IPS-18c (cell line): Measurements from ENCODE around the gene P3R3URF.

ENCODE experiments used
- H3K4me3 ChIP-seq: 2 replicates; pipeline ENCODE4 v1.7.0; 2013; ENCODE audit warnings: low read depth, mild to moderate bottlenecking, low read length, moderate library complexity; ENCODE audit not compliant: insufficient read depth
- H3K9me3 ChIP-seq: one replicate; pipeline ENCODE4 v1.6.1; 2013; ENCODE audit warnings: mild to moderate bottlenecking, low read length, moderate library complexity; ENCODE audit not compliant: control insufficient read depth, insufficient read depth

P3R3URF gene

DNA sequence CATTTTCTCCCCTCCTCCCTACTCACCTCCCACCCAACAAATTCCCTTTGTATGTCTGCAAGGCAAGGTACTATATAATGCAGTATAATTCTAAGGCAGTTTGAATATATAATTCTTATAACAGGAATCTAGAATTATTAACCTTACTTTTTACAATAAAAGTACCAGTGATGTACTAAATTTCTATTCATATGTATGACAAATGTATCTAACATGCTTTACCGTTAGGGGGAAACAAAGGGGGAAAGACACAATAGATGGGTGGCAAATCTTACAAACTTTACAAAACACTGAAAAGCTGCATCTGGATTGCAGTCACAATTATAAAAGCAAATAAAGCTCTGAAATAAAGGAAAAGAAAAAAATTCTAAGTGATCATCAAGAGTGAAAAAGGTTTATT lies 46.2 kb downstream of the P3R3URF start:
- Histone ChIP-seq H3K4me3 (no peak overlapping the region), H3K9me3 (no peaks in the 10 kb centered on the region)

DNA sequence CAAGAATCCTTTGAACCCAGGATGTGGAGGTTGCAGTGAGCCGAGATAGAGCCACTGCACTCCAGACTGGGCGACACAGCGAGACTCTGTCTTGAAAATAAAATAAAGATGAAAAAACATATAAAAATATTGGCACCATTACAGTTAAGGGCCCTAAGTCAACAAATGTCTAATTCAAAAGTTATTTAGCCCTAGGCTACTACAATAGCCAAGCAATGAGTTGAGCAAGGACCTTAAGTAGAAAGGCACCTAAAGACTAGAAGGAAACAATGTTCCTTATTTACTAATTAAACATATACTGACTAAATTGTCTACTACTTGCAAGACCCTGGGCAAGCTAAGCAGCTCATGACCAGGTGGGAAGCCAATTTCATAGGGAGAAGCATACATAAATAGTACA lies 47.9 kb downstream of the P3R3URF start:
- no peaks in the 10 kb centered on the region for H3K9me3 ChIP-seq
- H3K4me3 ChIP-seq, result no peak overlapping the region
